SK-N-MC (cell line): Measurements from ENCODE around the gene CAMLG.
A peak's percentile ranks its signal among the peaks of the same experiment; 100 is the strongest.
"Not testable (repeated sequence)": the region's sequence is repeated elsewhere in the genome, so short reads cannot be mapped to it uniquely, and the experiment has no call there.

Experiments
- DNase-seq: peaks from one replicate; pipeline ENCODE4 v3.0.0-alpha.2; 2011; ENCODE audit warnings: low read depth, low spot score
- H3K27ac ChIP-seq: fragments of 200-600 bp; sonication (generic); 2 replicates; pipeline ENCODE4 v1.5.1; 2016; ENCODE audit warnings: mixed run types
- H3K36me3 ChIP-seq: fragments of 200-600 bp; sonication (generic); 2 replicates; pipeline ENCODE4 v1.6.1; 2017; ENCODE audit warnings: antibody characterized with exemption, low read length, mixed read lengths; ENCODE audit not compliant: insufficient read depth
- H3K4me3 ChIP-seq: fragments of 200-600 bp; sonication (generic); 2 replicates; pipeline ENCODE4 v1.5.1; 2016
- H3K9ac ChIP-seq: fragments of 200-600 bp; sonication (generic); 2 replicates; pipeline ENCODE4 v1.8.0; 2017; ENCODE audit warnings: mixed run types, mixed read lengths; ENCODE audit not compliant: insufficient read length
- H3K9me3 ChIP-seq: fragments of 200-600 bp; sonication (generic); 2 replicates; pipeline ENCODE4 v1.6.1; 2017; ENCODE audit warnings: low read depth, mild to moderate bottlenecking, antibody characterized with exemption, low read length, moderate library complexity, mixed read lengths
- EZH2 ChIP-seq: fragments of 200-600 bp; sonication (generic); IDR thresholded peaks from one replicate; pipeline ENCODE4 v1.6.1; 2017; ENCODE audit warnings: antibody characterized with exemption
- FOXP2 ChIP-seq: optimal IDR thresholded peaks from 2 replicates; pipeline ENCODE3; 2011; ENCODE audit warnings: mild to moderate bottlenecking, moderate library complexity; ENCODE audit not compliant: insufficient read depth; ENCODE audit errors: extremely low read length, control extremely low read depth
- POLR2AphosphoS5 ChIP-seq: IDR thresholded peaks from 2 replicates; pipeline ENCODE4 v1.6.1; 2012; ENCODE audit warnings: mild to moderate bottlenecking, low read depth, low read length, borderline replicate concordance

CAMLG gene

DNA sequence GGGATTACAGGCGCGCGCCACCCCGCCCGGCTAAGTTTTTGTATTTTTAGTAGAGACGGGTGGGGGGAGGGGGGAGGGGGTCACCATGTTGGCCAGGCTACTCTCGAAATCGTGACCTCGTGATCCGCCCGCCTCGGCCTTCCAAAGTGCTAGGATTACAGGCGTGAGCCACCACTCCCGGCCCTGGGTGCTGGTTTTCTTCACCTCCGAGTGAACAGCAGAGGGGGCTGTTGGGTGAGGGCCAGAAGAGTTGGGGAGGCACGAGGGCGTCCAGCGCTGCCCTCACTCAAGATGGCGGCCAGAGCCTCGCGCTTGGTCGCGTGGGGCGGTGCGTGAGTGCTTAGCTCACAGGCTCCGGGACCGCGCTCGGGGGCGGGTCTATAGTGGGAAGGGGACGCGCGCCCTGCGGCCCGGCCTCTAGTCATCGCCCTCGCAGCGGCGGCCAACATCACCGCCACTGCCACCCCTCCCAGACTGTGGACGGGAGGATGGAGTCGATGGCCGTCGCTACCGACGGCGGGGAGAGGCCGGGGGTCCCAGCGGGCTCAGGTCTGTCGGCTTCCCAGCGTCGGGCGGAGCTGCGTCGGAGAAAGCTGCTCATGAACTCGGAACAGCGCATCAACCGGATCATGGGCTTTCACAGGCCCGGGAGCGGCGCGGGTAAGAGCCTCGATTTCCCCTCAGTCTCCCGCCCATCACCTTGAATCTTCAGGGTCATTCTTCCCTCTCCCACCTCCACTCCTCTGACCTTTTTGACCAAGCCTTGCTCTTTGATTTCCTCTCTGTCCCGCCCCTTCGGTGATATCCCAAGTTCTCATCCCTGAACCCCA is at the start of gene CAMLG:
CAMLG (plus strand) TSS at position 416 of the 830 bp plus-strand sequence; CDS start at position 489, 73 bp downstream.
- DNase-seq: peak; percentile 75

DNA sequence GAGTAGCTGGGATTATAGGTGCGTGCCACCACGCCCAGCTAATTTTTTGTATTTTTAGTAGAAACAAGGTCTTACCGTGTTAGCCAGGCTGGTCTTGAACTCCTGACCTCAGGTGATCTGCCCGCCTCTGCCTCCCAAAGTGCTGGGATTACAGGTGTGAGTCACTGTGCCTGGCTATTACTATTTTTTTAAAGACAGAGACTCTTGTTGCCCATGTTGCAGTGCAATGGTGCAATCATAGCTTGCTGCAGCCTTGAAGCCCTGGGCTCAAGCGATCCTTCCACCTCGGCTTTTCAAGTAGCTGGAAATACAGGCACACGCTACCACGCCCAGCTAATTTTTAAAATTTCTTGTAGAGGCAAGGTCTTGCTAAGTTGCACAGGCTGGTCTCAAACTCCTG is 48.2 kb upstream of the CAMLG start:
- H3K27ac ChIP-seq, H3K4me3 ChIP-seq: not testable (repeated sequence)
- H3K36me3 ChIP-seq: peaks cover 32% of the 10 kb centered on the region

More for the DNA sequence above, at the start of gene CAMLG:
- TF ChIP-seq FOXP2 (peak; percentile 95), POLR2AphosphoS5 (peak; percentile 90), EZH2 (no peak)
- Histone ChIP-seq H3K9ac (peak within 1 kb of the TSS; percentile 85), H3K36me3 (peaks cover 4% of the 10 kb centered on the region; the same call in 1 of the 2 replicates), H3K9me3 (no peaks in the 10 kb centered on the region), H3K4me3 (peak within 1 kb of the TSS; percentile 87), H3K27ac (peak within 1 kb of the TSS; percentile 62)

GRCh38 chr5:134692722-134693121 is 45.6 kb upstream of the CAMLG start:
- Histone ChIP-seq H3K27ac (no peak overlapping the region), H3K9ac (no peak overlapping the region), H3K4me3 (no peak overlapping the region), H3K9me3 (no peaks in the 10 kb centered on the region), H3K36me3 (peaks cover 30% of the 10 kb centered on the region)
- no peak for TF ChIP-seq POLR2AphosphoS5
- no peak for TF ChIP-seq FOXP2
- DNase-seq: no peak

More for the DNA sequence above, 48.2 kb upstream of the CAMLG start:
- H3K9me3 ChIP-seq, H3K9ac ChIP-seq, DNase-seq: not testable (repeated sequence)

DNA sequence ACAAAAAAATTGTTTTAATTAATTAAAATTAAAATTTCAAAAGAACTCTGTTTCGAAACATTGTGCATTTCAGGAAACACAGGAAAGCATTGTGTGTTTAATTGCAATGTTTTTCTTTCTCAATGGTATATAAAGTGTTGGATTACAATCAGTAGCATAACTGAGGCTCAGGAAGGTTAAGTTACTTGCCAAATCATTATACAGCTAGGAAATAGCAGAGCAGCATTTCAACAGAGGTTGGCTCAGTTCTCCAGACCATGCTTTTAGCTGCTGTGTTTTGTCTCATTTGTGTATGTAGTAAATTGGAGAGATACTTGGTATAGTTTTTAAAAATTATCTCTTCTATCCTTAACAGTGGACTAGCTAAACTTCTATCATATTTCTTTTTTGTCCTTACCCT is 30.0 kb upstream of the CAMLG start:
- no peak overlapping the region for H3K9ac ChIP-seq
- no peak overlapping the region for H3K27ac ChIP-seq
- H3K9me3 ChIP-seq: no peaks in the 10 kb centered on the region
- no peak for DNase-seq
- H3K36me3 ChIP-seq: peaks cover 39% of the 10 kb centered on the region
- TF ChIP-seq POLR2AphosphoS5 (no peak), FOXP2 (no peak), EZH2 (no peak)
- no peak overlapping the region for H3K4me3 ChIP-seq

- TF ChIP-seq POLR2AphosphoS5 (no peak), EZH2 (no peak), FOXP2 (no peak)
- Histone ChIP-seq H3K9me3 (no peaks in the 10 kb centered on the region), H3K9ac (no peak overlapping the region), H3K27ac (no peak overlapping the region), H3K36me3 (peaks cover 27% of the 10 kb centered on the region), H3K4me3 (no peak overlapping the region)
- no peak for DNase-seq
These were observed 24.2 kb upstream of the CAMLG start for GRCh38 chr5:134714120-134714519.

- Histone ChIP-seq H3K36me3 (peaks cover 28% of the 10 kb centered on the region), H3K4me3 (no peak overlapping the region), H3K9me3 (no peaks in the 10 kb centered on the region), H3K9ac (no peak overlapping the region), H3K27ac (no peak overlapping the region)
- no peak for DNase-seq
- TF ChIP-seq EZH2 (no peak), POLR2AphosphoS5 (no peak), FOXP2 (no peak)
These were observed 23.8 kb upstream of the CAMLG start for GRCh38 chr5:134714541-134714940.

- H3K27ac ChIP-seq, H3K4me3 ChIP-seq, H3K9me3 ChIP-seq, DNase-seq, H3K9ac ChIP-seq: not testable (repeated sequence)
- peaks cover 31% of the 10 kb centered on the region for H3K36me3 ChIP-seq
These were observed 22.9 kb upstream of the CAMLG start for GRCh38 chr5:134715466-134715865.

DNA sequence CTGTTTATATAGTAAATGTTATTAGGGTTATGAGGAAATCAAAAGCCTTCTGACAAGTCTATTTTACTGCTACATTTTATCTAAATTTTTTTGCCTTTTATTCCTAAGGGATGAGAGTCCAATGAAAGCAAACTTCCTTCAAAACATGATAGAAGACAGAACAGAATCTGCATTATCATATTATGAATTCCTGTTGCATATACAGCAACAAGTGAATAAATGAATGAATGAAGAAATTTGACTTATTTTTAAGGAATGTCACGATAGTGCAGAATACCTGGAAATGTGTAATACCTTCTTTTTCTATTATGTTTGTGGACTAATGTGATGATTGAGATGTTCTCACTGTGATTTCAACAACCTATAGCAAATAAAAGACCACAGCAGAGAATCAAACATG is 13.5 kb upstream of the CAMLG start:
- no peak for DNase-seq
- Histone ChIP-seq H3K9me3 (no peaks in the 10 kb centered on the region), H3K4me3 (no peak overlapping the region), H3K9ac (no peak overlapping the region), H3K27ac (no peak overlapping the region), H3K36me3 (peaks cover 10% of the 10 kb centered on the region; the same call in 1 of the 2 replicates)
- TF ChIP-seq EZH2: no peak
- TF ChIP-seq POLR2AphosphoS5: no peak
- no peak for TF ChIP-seq FOXP2

- Histone ChIP-seq H3K4me3 (no peak overlapping the region), H3K9me3 (no peaks in the 10 kb centered on the region), H3K9ac (no peak overlapping the region), H3K27ac (no peak overlapping the region), H3K36me3 (no peaks in the 10 kb centered on the region)
- DNase-seq: no peak
- no peak for TF ChIP-seq FOXP2
- TF ChIP-seq EZH2: no peak
- TF ChIP-seq POLR2AphosphoS5: no peak
These were observed 5.5 kb upstream of the CAMLG start for GRCh38 chr5:134732819-134733218.
